Inferior parietal cortex (tissue), 1 donor: ENCODE data around the gene BTC.
"Not testable (repeated sequence)": the region's sequence is repeated elsewhere in the genome, so short reads cannot be mapped to it uniquely, and the experiment has no call there.

ENCODE experiments used
- DNase-seq: peaks from one replicate; pipeline ENCODE4 v3.0.0-alpha.2; 2016; ENCODE audit errors: extremely low spot score

BTC gene, protein sequence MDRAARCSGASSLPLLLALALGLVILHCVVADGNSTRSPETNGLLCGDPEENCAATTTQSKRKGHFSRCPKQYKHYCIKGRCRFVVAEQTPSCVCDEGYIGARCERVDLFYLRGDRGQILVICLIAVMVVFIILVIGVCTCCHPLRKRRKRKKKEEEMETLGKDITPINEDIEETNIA

DNA sequence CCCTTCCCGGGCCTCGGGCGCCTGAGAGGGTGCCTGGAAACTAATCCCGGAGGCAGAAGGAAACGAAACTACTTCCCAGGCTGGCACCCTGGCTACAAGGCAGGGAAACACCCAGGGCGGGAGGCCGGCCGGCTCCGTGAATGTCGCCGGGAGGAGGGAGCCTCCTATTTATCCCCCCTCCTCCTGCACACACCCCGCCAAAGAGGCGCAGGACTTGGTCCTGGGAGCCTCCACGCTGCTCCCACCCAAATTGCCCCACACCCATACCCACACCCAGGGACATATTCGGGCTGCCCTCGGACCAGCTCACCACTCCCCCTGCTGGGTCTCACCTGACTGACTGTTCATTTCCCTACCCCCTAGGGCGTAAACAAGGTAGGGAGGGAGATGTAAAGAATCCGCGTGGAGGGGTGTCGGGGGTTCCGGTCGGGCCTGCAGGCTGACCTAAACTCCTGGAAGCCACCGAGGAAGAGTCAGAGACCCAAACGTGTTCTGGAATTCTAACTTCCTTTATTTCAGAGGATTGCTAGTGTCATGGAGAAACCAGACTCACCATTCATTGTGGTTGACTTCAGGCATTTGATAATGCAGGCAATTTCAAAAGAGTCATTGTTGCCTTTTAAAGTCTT, at the start of gene BTC:
BTC (minus strand) TSS at position 142 of the 629 bp plus-strand sequence. CDS start 198 bp downstream, outside the sequence.
- DNase-seq: no peak

- no peak for DNase-seq
These were observed 46.7 kb upstream of the BTC start for GRCh38 chr4:74840936-74841509.

DNA sequence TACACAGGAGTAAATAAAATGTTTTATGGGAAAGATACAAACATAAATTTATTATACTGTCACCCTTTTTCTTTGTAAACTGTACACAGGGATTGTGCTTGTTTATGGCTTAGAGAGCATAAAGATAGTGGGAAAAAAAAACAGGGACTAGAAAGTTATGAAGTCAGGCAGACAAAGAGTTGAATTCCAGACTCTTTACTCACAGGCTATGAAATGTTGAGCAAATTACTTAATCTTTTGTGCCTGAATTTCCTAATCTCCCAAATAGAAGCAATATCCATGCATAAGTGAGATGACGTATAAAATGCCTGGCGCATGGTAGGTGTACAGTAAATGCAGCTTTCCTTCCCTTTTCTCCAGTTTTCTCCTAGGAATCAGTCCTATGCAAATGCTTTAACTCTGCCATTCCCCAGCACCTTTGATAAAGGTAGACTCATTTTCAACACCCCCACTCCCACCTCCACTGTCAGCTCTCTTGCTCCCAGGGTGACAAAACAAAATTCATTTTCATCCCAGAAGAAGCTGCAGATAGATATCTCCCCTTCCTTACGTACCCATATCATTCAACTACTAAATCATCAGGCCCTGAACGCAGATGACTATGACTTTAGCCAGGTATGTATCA, 44.5 kb upstream of the BTC start:
- no peak for DNase-seq

DNA sequence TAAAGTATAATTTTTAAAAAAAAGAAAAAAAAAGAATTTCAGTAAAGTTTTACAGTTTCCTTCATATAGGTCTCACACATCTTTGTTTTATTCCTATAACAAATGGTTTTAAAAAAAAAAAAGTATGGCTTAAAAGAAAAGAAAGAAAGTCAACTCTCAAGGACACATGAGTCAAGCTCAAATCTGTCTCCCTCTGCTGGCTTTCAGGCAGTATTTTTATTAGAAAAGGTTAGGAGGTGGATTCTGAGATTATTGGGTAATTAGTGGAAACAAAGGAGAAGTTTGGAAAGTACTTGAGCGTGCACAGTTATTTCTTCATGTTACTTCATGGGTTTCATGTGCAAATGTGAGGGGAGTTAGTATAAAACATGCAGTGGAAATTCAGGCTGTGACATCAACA, 36.6 kb upstream of the BTC start:
- no peak for DNase-seq

DNA sequence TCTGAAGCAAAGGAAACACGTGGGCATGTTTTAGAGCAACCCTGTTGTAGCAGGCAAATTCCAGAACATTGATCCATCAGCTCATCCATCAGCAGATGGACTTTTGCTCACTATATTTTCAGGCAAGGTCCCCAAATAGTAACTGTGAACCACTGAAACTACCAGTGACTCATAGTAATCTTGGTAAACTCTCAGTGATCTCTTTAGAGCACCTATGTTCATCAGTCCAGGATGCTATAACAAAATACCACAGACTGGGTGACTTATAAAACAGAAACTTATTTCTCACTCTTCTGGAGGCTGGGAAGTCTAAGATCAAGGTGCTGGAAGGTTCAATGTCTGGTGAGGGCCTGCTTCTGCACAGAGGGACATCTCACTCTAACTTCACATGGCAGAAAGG, 28.9 kb upstream of the BTC start:
- no peak for DNase-seq

GRCh38 chr4:74822603-74823002, 28.3 kb upstream of the BTC start:
- DNase-seq: no peak

- DNase-seq: no peak
These were observed 27.2 kb upstream of the BTC start for GRCh38 chr4:74821541-74821940.

GRCh38 chr4:74814052-74814451, 19.7 kb upstream of the BTC start:
- DNase-seq: no peak

- DNase-seq: not testable (repeated sequence)
These were observed 17.7 kb upstream of the BTC start for GRCh38 chr4:74812056-74812455.

GRCh38 chr4:74805601-74806000, 11.3 kb upstream of the BTC start:
- no peak for DNase-seq

DNA sequence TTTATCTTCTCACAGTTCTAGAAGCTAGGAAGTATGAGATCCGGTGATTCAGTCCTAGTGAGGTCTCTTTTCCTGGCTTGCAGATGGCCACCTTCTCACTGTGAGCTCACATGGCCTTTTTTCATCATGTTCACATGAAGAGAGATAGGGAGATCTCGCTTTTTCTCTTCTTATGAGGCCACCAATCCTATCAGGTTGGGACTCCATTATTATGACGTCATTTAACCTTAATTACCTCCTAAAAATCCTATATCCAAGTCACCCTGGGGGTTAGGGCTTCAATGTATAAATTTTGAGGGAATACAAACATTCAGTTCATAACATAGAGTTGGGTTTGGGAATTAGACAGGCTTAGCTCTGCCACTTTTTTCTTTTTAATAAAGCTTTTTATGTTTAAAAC, 6.0 kb upstream of the BTC start:
- DNase-seq: no peak

- DNase-seq: no peak
These were observed 2.3 kb upstream of the BTC start for GRCh38 chr4:74796631-74797030.

GRCh38 chr4:74793757-74794381, 454 bp downstream of the BTC start:
- no peak for DNase-seq

GRCh38 chr4:74790652-74791051, 3.7 kb downstream of the BTC start:
- DNase-seq: no peak

DNA sequence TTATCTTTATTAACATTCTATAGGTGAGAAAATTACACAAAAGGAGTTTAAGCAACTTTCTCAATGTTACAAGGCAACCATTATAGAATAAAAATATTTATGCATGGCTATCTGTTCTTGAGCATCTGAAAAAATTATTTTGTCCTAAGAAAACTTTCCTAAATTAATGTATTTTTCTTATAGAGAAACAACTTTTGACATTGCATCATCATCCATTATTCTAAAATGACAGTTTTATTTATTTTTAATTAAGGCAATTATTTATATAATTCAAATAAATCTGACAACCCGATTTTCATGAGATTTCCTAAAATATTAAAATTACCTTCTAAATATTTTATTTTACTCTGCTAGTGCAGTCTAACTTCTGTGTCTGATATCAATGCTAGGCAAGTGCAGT, 4.8 kb downstream of the BTC start:
- no peak for DNase-seq

DNA sequence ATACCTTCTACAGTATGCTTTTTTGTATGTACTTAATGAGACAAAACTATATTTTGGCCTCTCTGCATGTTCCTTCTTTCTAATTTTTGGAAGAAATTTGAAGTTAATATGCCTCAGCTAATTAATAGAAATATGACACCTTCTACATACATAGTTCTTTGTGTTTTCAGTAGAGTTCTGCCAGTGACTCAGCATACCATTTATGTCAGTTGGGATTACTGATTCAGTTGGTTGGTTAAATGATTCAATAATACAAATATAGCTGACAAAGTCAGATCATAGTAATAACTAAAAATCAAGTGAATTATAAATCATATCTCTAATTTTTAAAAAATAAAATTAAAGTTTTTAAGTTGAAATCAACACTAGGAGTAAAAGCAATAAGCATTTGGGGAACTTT, 16.8 kb downstream of the BTC start:
- DNase-seq: no peak

DNA sequence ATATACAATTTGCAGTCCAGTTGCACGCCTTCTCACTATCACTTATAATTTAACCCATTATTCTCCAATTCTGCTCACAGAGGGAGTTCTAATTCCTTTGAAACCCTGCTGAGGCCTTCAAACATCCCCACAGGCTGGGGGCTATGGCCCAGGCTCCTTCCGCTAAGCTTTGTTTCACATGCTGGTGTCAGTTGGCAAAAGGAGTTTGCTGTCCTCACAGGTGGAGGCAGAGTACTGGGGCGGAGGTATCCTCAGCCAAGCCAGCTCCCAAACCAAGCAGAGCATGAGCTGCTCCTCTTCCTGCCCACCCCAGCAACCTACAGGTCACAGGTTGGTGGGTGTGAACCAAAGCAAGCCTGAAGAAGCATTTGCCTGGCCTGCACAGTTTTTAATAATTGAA, 21.5 kb downstream of the BTC start:
- DNase-seq: no peak

GRCh38 chr4:74772106-74772505, 22.2 kb downstream of the BTC start:
- no peak for DNase-seq

GRCh38 chr4:74770226-74770910, 24.0 kb downstream of the BTC start:
- no peak for DNase-seq

DNA sequence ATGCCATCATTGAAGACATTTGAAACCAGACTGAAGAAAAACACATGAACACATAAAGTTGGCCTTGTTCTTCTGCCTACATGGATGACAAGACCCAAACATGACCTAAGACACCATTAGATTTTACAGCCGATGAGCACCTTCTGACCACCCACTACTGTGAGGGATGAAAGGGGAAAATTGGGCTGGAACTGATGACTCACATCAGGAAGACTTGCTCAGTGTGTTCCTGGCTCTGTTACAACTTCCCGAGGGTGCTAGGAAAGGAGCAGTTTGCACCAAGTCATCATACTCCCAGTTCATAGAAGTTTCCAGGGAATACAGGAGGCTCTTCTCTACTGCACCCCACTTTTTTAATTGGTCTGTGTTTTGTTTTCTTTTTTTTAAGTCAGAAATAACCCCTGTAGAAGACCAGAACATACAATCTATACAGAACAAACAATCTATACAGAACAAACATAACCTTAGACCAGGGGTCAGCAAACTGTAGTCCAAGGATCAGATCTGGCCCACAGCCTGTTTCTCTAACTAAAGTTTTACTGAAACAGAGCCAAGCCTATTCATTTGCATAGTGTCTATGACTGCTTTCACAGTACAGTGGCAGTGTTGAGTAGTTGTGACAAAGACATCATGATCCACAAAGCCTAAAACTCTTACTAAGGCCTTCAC, 25.3 kb downstream of the BTC start:
- no peak for DNase-seq

DNA sequence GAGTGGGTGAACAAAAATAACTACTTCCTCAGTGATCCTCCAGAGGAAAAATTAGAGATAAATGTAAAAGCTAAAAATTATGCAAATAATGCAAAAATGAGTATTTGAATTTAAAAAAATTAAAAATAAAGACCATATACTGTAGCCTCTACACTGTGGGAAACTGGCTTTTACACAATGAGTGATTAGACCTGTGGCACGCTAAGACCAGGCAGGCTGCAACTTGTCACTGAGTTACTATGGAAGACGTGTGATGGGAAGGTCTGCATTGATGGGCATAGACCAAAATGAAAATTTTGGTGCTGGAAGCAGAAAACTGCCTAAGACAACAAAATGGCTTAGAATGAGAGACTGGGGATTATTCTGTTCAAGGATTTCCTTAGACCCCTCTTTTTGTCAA, 30.2 kb downstream of the BTC start:
- no peak for DNase-seq
